Measurements from ENCODE around the gene HSBP1L1.

DNA sequence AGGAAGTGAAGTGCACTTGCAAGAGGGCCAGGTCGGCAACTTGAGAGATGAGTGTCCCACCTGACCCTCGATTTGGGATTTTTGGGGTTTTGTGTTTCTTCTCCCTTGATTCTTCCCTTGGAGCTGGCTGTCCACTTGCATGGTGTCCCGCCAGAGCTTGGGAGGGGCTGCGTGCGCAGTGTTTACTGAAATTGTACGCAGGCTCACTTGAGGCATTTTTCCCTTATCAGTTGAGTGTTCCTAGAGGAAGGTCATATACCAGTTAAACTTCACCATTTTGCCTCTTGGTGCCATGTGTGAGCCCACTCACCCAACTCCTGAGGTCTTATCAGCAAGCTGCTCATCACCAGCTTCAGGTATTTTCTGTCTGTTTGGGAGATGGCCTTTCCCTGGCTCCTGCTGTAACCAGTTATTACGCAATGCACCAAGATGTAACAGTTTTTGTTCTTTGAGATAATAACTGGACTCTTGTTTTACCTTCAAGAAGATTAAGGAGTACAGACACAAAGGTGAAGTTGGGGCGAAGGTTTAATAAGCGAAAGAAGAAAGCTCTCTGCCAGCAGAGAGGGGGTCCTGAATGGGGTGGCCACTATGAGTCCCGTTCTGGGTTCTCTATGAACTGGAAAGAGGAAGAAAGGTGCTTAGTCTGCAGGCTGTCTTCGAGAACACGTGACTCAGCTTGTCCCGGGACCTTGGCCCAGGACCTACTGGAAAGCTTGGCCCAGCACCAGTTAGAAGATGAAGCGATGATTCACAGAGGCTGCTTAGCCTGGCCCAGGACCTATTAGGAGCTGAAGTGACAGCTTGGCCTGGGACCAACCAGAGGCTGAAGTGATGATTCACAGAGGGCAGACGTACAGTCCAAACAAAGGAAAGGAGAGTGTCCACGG, 45.5 kb downstream of the HSBP1L1 start:
- TF ChIP-seq, protein P1, sequence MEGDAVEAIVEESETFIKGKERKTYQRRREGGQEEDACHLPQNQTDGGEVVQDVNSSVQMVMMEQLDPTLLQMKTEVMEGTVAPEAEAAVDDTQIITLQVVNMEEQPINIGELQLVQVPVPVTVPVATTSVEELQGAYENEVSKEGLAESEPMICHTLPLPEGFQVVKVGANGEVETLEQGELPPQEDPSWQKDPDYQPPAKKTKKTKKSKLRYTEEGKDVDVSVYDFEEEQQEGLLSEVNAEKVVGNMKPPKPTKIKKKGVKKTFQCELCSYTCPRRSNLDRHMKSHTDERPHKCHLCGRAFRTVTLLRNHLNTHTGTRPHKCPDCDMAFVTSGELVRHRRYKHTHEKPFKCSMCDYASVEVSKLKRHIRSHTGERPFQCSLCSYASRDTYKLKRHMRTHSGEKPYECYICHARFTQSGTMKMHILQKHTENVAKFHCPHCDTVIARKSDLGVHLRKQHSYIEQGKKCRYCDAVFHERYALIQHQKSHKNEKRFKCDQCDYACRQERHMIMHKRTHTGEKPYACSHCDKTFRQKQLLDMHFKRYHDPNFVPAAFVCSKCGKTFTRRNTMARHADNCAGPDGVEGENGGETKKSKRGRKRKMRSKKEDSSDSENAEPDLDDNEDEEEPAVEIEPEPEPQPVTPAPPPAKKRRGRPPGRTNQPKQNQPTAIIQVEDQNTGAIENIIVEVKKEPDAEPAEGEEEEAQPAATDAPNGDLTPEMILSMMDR (conservative IDR thresholded peaks at IDR 0.05; ENCODE audit: low read depth in 2 of 2), result no peak
- TF ChIP-seq EZH2phosphoT487 (IDR thresholded peaks at IDR 0.05; ENCODE audit: unreplicated experiment) (no peak), JUNB (IDR thresholded peaks at IDR 0.05; ENCODE audit: unreplicated experiment) (no peak), POLR2AphosphoS5 (IDR thresholded peaks at IDR 0.05; ENCODE audit: low read depth) (no peak), CREB1 (CRISPR knock-in tag; IDR thresholded peaks at IDR 0.05; ENCODE audit: low read depth) (no peak), EZH2 (IDR thresholded peaks at IDR 0.05; ENCODE audit: low read depth, unreplicated experiment) (no peak), NANOG (IDR thresholded peaks at IDR 0.05; ENCODE audit: borderline replicate concordance) (no peak), ZNF114 (CRISPR knock-in tag; IDR thresholded peaks at IDR 0.05) (no peak), ZNF331 (CRISPR knock-in tag; IDR thresholded peaks at IDR 0.05; ENCODE audit: low read depth) (no peak)
- TF ChIP-seq, protein P2, sequence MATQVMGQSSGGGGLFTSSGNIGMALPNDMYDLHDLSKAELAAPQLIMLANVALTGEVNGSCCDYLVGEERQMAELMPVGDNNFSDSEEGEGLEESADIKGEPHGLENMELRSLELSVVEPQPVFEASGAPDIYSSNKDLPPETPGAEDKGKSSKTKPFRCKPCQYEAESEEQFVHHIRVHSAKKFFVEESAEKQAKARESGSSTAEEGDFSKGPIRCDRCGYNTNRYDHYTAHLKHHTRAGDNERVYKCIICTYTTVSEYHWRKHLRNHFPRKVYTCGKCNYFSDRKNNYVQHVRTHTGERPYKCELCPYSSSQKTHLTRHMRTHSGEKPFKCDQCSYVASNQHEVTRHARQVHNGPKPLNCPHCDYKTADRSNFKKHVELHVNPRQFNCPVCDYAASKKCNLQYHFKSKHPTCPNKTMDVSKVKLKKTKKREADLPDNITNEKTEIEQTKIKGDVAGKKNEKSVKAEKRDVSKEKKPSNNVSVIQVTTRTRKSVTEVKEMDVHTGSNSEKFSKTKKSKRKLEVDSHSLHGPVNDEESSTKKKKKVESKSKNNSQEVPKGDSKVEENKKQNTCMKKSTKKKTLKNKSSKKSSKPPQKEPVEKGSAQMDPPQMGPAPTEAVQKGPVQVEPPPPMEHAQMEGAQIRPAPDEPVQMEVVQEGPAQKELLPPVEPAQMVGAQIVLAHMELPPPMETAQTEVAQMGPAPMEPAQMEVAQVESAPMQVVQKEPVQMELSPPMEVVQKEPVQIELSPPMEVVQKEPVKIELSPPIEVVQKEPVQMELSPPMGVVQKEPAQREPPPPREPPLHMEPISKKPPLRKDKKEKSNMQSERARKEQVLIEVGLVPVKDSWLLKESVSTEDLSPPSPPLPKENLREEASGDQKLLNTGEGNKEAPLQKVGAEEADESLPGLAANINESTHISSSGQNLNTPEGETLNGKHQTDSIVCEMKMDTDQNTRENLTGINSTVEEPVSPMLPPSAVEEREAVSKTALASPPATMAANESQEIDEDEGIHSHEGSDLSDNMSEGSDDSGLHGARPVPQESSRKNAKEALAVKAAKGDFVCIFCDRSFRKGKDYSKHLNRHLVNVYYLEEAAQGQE (IDR thresholded peaks at IDR 0.05; ENCODE audit: unreplicated experiment), result no peak
- TF ChIP-seq, protein P3, sequence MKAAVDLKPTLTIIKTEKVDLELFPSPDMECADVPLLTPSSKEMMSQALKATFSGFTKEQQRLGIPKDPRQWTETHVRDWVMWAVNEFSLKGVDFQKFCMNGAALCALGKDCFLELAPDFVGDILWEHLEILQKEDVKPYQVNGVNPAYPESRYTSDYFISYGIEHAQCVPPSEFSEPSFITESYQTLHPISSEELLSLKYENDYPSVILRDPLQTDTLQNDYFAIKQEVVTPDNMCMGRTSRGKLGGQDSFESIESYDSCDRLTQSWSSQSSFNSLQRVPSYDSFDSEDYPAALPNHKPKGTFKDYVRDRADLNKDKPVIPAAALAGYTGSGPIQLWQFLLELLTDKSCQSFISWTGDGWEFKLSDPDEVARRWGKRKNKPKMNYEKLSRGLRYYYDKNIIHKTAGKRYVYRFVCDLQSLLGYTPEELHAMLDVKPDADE (IDR thresholded peaks at IDR 0.05), result no peak

Measured in GM23338 (cell line).